Immature natural killer cell (primary cell): ENCODE results near the gene PTPN5. TPM values are rescaled to one million over a fixed set of nuclear protein-coding genes. Genes with fewer than 3 reads are reported as not detected.
A peak's percentile ranks its signal among the peaks of the same experiment; 100 is the strongest.
"Not testable (repeated sequence)": the region's sequence is repeated elsewhere in the genome, so short reads cannot be mapped to it uniquely, and the experiment has no call there.

Experiments
- DNase-seq, 3 donors: peaks; one replicate each; pipeline ENCODE4 v3.0.0; 2022; ENCODE audit warnings: mixed read lengths in 1 of 3
- H3K27ac Mint-ChIP-seq, 6 donors: one replicate each; pipeline ENCODE4 v1.8.0; 2020; ENCODE audit warnings: mixed read lengths in 6 of 6, mild to moderate bottlenecking in 5 of 6, inconsistent platforms in 4 of 6, moderate library complexity in 3 of 6
- H3K27me3 Mint-ChIP-seq, 3 donors: one replicate each; pipeline ENCODE4 v1.8.0; 2020 to 2021; ENCODE audit warnings: low read depth in 3 of 3, mild to moderate bottlenecking in 3 of 3, mixed read lengths in 3 of 3, moderate library complexity in 3 of 3, inconsistent platforms in 1 of 3
- H3K36me3 Mint-ChIP-seq, 3 donors: one replicate each; pipeline ENCODE4 v1.8.0; 2020; ENCODE audit warnings: mixed read lengths in 3 of 3, inconsistent platforms in 2 of 3, mild to moderate bottlenecking in 2 of 3
- H3K4me1 Mint-ChIP-seq, 2 donors: one replicate each; pipeline ENCODE4 v1.8.0; 2020; ENCODE audit warnings: inconsistent platforms in 2 of 2, mild to moderate bottlenecking in 2 of 2, mixed read lengths in 2 of 2, moderate library complexity in 1 of 2
- H3K4me3 Mint-ChIP-seq, 5 donors: one replicate each; pipeline ENCODE4 v1.8.0; 2020; ENCODE audit warnings: mild to moderate bottlenecking in 5 of 5, mixed read lengths in 5 of 5, inconsistent platforms in 3 of 5, moderate library complexity in 3 of 5
- H3K9me3 Mint-ChIP-seq, 6 donors: one replicate each; pipeline ENCODE4 v1.8.0; 2020; ENCODE audit warnings: mild to moderate bottlenecking in 6 of 6, mixed read lengths in 6 of 6, inconsistent platforms in 4 of 6, moderate library complexity in 3 of 6
- polyA plus RNA-seq, 3 donors: library from polyadenylated mRNA; unstranded; fragments of 300-500 nt; fragmentation: Illumina TruSeq; gene quantifications; one replicate each; pipeline ENCODE4 v1.2.3, GENCODE V29; 2021

The PTPN5 gene
- polyA plus RNA-seq, 3 donors from 2014 or later, result not detected

- peak overlapping the region in 3 of 5 donors; percentile 81 to 85 (median 83) for H3K4me3 Mint-ChIP-seq
- peak overlapping the region in 5 of 6 donors; percentile 81 to 96 (median 90) for H3K27ac Mint-ChIP-seq
- peaks cover 3 to 6% (median 6%) of the 10 kb centered on the region in 3 donors for H3K27me3 Mint-ChIP-seq
- peaks cover 0 to 1% (median 0%) of the 10 kb centered on the region in 3 donors for H3K36me3 Mint-ChIP-seq
- peaks cover 14 to 22% of the 10 kb centered on the region in 2 donors for H3K4me1 Mint-ChIP-seq
- DNase-seq, result no peak
- H3K9me3 Mint-ChIP-seq, result no peaks in the 10 kb centered on the region
Measured at GRCh38 chr11:18697576-18697975, 94.0 kb downstream of the PTPN5 start.

GRCh38 chr11:18696638-18697225 lies 94.9 kb downstream of the PTPN5 start:
- Mint-ChIP-seq H3K9me3 (no peaks in the 10 kb centered on the region), H3K4me1 (peaks cover 14 to 22% of the 10 kb centered on the region in 2 donors), H3K36me3 (no peaks in the 10 kb centered on the region), H3K27ac (peak overlapping the region in 3 of 6 donors; percentile 34 to 72 (median 71)), H3K4me3 (no peak overlapping the region), H3K27me3 (peaks cover 3 to 6% (median 3%) of the 10 kb centered on the region in 3 donors)
- no peak for DNase-seq

- peak overlapping the region in 1 of 6 donors; percentile 24 for H3K27ac Mint-ChIP-seq
- peaks cover 3 to 4% of the 10 kb centered on the region in 2 donors for H3K4me1 Mint-ChIP-seq
- no peak for DNase-seq
- no peaks in the 10 kb centered on the region for H3K36me3 Mint-ChIP-seq
- H3K9me3 Mint-ChIP-seq, result no peaks in the 10 kb centered on the region
- H3K27me3 Mint-ChIP-seq, result peaks cover 0 to 2% (median 0%) of the 10 kb centered on the region in 3 donors
- no peak overlapping the region for H3K4me3 Mint-ChIP-seq
Measured at GRCh38 chr11:18692941-18693760, 98.4 kb downstream of the PTPN5 start.

- H3K4me3 Mint-ChIP-seq, H3K36me3 Mint-ChIP-seq, H3K9me3 Mint-ChIP-seq, H3K4me1 Mint-ChIP-seq, DNase-seq, H3K27me3 Mint-ChIP-seq, H3K27ac Mint-ChIP-seq: not testable (repeated sequence)
Measured at GRCh38 chr11:18691467-18692140, 100.0 kb downstream of the PTPN5 start.

- H3K27ac Mint-ChIP-seq, result no peak overlapping the region
- H3K4me3 Mint-ChIP-seq, result no peak overlapping the region
- peaks cover 0 to 3% (median 0%) of the 10 kb centered on the region in 3 donors for H3K36me3 Mint-ChIP-seq
- DNase-seq, result no peak
- H3K9me3 Mint-ChIP-seq, result no peaks in the 10 kb centered on the region
- peaks cover 0 to 2% (median 0%) of the 10 kb centered on the region in 3 donors for H3K27me3 Mint-ChIP-seq
- H3K4me1 Mint-ChIP-seq, result no peaks in the 10 kb centered on the region
Measured at GRCh38 chr11:18684267-18684666, 107.3 kb downstream of the PTPN5 start.

- H3K9me3 Mint-ChIP-seq, result no peaks in the 10 kb centered on the region
- H3K4me1 Mint-ChIP-seq, result no peaks in the 10 kb centered on the region
- peaks cover 0 to 2% (median 2%) of the 10 kb centered on the region in 3 donors for H3K27me3 Mint-ChIP-seq
- H3K27ac Mint-ChIP-seq, result no peak overlapping the region
- no peak for DNase-seq
- H3K36me3 Mint-ChIP-seq, result peaks cover 0 to 3% (median 0%) of the 10 kb centered on the region in 3 donors
- no peak overlapping the region for H3K4me3 Mint-ChIP-seq
Measured at GRCh38 chr11:18682466-18682865, 109.1 kb downstream of the PTPN5 start.

- H3K9me3 Mint-ChIP-seq, H3K27me3 Mint-ChIP-seq, H3K4me1 Mint-ChIP-seq, H3K4me3 Mint-ChIP-seq, H3K27ac Mint-ChIP-seq, DNase-seq, H3K36me3 Mint-ChIP-seq: not testable (repeated sequence)
Measured at GRCh38 chr11:18681949-18682348, 109.6 kb downstream of the PTPN5 start.

Other genes starting within 250 kb of the PTPN5 start
- gene UEVLD, start 203.1 kb downstream of the PTPN5 start, polyA plus RNA-seq, result 10 to 100 TPM; 18.1 to 22.4 (median 20.7) TPM
- 1 to 10 TPM in 1 of 3 donors, under 1 TPM in 2; 0.24 to 1.0 (median 0.38) TPM for gene MISFA, start 192.0 kb downstream of the PTPN5 start, polyA plus RNA-seq
- gene SPTY2D1, start 157.5 kb downstream of the PTPN5 start, polyA plus RNA-seq, result 10 to 100 TPM in 2 of 3 donors, 1 to 10 TPM in 1; 7.8 to 20.7 (median 15.3) TPM
- gene TMEM86A, start 93.0 kb downstream of the PTPN5 start, polyA plus RNA-seq, result 1 to 10 TPM in 1 of 3 donors, under 1 TPM in 2; 0.43 to 2.1 (median 0.92) TPM
- under 1 TPM in 2 of 3 donors, not detected in 1; 0.20 to 0.46 TPM for gene IGSF22, start 65.6 kb downstream of the PTPN5 start, polyA plus RNA-seq
- not detected for gene MRGPRX1, start 147.6 kb upstream of the PTPN5 start, polyA plus RNA-seq